Measurements from ENCODE around the gene HLF. TPM values are rescaled to one million over a fixed set of nuclear protein-coding genes. Genes with fewer than 3 reads are reported as not detected.

Gene HLF
- total RNA-seq, 1 donor from 2014 or later: 0.25 TPM

GRCh38 chr17:55254375-55254774 is 10.4 kb upstream of the HLF start:
- Histone ChIP-seq H3K4me3 (ENCODE audit: low read depth, low read length) (no peak overlapping the region), H3K36me3 (ENCODE audit: control insufficient read depth, insufficient read depth, low read length) (no peaks in the 10 kb centered on the region), H3K27me3 (ENCODE audit: control insufficient read depth, insufficient read depth, low read length) (no peaks in the 10 kb centered on the region)
- no peak for DNase-seq (ENCODE audit: low read depth)
- TF ChIP-seq, protein P1, sequence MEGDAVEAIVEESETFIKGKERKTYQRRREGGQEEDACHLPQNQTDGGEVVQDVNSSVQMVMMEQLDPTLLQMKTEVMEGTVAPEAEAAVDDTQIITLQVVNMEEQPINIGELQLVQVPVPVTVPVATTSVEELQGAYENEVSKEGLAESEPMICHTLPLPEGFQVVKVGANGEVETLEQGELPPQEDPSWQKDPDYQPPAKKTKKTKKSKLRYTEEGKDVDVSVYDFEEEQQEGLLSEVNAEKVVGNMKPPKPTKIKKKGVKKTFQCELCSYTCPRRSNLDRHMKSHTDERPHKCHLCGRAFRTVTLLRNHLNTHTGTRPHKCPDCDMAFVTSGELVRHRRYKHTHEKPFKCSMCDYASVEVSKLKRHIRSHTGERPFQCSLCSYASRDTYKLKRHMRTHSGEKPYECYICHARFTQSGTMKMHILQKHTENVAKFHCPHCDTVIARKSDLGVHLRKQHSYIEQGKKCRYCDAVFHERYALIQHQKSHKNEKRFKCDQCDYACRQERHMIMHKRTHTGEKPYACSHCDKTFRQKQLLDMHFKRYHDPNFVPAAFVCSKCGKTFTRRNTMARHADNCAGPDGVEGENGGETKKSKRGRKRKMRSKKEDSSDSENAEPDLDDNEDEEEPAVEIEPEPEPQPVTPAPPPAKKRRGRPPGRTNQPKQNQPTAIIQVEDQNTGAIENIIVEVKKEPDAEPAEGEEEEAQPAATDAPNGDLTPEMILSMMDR (IDR thresholded peaks at IDR 0.05; ENCODE audit: insufficient read depth, low read length, poor library complexity, severe bottlenecking): no peak

DNA sequence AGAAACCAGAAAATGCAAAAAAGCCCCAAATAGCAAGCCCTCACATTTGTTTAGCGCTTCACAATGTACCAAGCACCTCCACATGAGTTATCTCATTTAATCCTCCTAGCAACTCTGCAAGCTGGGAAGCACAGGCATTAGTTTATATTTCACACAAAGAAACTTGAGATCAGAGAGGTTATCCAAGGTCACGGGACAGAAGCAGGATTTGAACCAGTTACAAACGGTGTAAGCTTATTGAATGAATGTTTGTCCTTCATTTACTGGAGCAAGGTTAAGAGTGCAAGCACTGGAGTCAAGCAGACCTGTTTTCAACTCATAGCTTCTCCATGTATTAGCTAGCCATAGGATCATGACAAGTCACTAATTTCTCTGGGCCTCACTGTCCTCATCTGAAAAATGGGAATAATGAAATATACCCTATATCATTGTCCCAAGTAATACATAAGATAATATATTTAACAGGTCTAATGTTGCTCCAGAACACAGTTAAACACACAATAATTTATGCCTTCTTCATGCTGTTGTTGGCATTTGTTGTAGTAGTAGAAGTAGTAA is 6.1 kb upstream of the HLF start:
- DNase-seq (ENCODE audit: low read depth): no peak

GRCh38 chr17:55259684-55260111 is 5.1 kb upstream of the HLF start:
- TF ChIP-seq, protein P1 (IDR thresholded peaks at IDR 0.05; ENCODE audit: insufficient read depth, low read length, poor library complexity, severe bottlenecking): no peak
- Histone ChIP-seq H3K36me3 (ENCODE audit: control insufficient read depth, insufficient read depth, low read length) (no peaks in the 10 kb centered on the region), H3K4me3 (ENCODE audit: low read depth, low read length) (no peak overlapping the region), H3K27me3 (ENCODE audit: control insufficient read depth, insufficient read depth, low read length) (peaks cover 15% of the 10 kb centered on the region)
- no peak for DNase-seq (ENCODE audit: low read depth)

More for the DNA sequence above, 6.1 kb upstream of the HLF start:
- no peak overlapping the region for H3K4me3 ChIP-seq (ENCODE audit: low read depth, low read length)
- peaks cover 9% of the 10 kb centered on the region for H3K27me3 ChIP-seq (ENCODE audit: control insufficient read depth, insufficient read depth, low read length)
- H3K36me3 ChIP-seq (ENCODE audit: control insufficient read depth, insufficient read depth, low read length): no peaks in the 10 kb centered on the region
- TF ChIP-seq, protein P1 (IDR thresholded peaks at IDR 0.05; ENCODE audit: insufficient read depth, low read length, poor library complexity, severe bottlenecking): no peak

GRCh38 chr17:55261311-55261710 is 3.4 kb upstream of the HLF start:
- H3K27me3 ChIP-seq (ENCODE audit: control insufficient read depth, insufficient read depth, low read length): peaks cover 23% of the 10 kb centered on the region
- DNase-seq (ENCODE audit: low read depth): no peak
- no peaks in the 10 kb centered on the region for H3K36me3 ChIP-seq (ENCODE audit: control insufficient read depth, insufficient read depth, low read length)
- TF ChIP-seq, protein P1 (IDR thresholded peaks at IDR 0.05; ENCODE audit: insufficient read depth, low read length, poor library complexity, severe bottlenecking): no peak
- H3K4me3 ChIP-seq (ENCODE audit: low read depth, low read length): no peak overlapping the region

- no peaks in the 10 kb centered on the region for H3K36me3 ChIP-seq (ENCODE audit: control insufficient read depth, insufficient read depth, low read length)
- H3K27me3 ChIP-seq (ENCODE audit: control insufficient read depth, insufficient read depth, low read length): peaks cover 25% of the 10 kb centered on the region
- H3K4me3 ChIP-seq (ENCODE audit: low read depth, low read length): no peak overlapping the region
- DNase-seq (ENCODE audit: low read depth): no peak
- TF ChIP-seq, protein P1 (IDR thresholded peaks at IDR 0.05; ENCODE audit: insufficient read depth, low read length, poor library complexity, severe bottlenecking): no peak
These were observed 1.0 kb upstream of the HLF start for GRCh38 chr17:55263569-55264277.
